ENCODE measurements around the gene RAET1L. TPM values are rescaled to one million over a fixed set of nuclear protein-coding genes. Genes with fewer than 3 reads are reported as not detected.
A peak's percentile ranks its signal among the peaks of the same experiment; 100 is the strongest.
"Not testable (repeated sequence)": the region's sequence is repeated elsewhere in the genome, so short reads cannot be mapped to it uniquely, and the experiment has no call there.

Gene RAET1L
- total RNA-seq, 1 experiment from 2014 or later = not detected

DNA sequence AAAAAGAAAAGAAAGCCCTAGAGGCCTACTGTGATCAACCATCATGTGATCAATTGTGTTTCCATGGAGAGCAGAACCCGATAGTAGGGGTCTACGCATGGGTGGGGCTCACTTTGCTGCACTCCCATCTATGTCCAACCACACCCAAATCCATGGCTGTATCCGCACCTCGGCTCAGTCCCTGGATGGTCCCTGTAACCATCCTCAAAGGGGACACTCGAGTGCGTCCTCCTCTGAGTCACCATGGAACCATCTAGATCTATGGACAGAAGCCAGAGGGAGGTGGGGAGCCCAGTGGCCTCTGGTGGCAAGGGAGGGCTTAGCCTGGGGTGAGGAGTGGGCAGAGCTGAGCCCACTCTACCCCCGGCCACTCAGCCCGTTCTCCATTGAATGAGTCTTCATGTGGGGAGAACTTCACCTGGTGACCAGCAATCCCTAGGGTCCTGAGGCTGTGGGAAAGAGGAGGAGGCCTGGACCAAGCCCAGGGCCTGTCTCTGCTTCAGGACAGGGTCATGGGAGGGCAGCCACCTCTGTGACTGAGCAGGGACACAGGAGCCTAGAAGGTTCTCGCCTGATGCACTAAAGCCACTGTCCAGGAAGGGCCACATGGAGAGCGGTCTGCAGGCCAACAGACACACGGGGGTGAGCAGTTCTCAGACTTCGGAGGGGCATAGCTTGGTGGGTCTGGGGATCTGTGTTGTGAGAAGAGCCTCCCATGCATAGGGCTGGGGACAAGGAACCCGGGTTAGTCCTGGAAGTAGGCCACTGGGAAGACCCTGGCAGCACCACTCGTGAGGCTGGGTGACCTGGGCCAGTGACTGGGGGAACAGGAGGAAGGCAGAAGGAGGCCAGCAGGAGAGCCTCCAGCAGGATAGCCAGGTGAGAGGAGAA is 19.3 kb downstream of the RAET1L start:
- Histone ChIP-seq H3K27ac (ENCODE audit: low read length) (no peak overlapping the region), H3K79me2 (ENCODE audit: low read length) (no peaks in the 10 kb centered on the region), H4K20me1 (ENCODE audit: insufficient read depth, low read depth, low read length) (no peaks in the 10 kb centered on the region), H3K4me3 (ENCODE audit: low read length) (peak overlapping the region; percentile 72), H3K27me3 (ENCODE audit: low read length) (no peaks in the 10 kb centered on the region), H3K36me3 (ENCODE audit: insufficient read depth, low read length) (no peaks in the 10 kb centered on the region; the same call in 1 of the 2 replicates), H3K4me1 (ENCODE audit: low read length) (peaks cover 13% of the 10 kb centered on the region), H2AFZ (ENCODE audit: low read length) (peak overlapping the region; percentile 93), H3K9me2 (replicated peaks; ENCODE audit: insufficient read depth, low read length) (no peaks in the 10 kb centered on the region), H3K9ac (ENCODE audit: low read length) (peak overlapping the region; percentile 78), H3K4me2 (ENCODE audit: low read depth, low read length, poor library complexity, severe bottlenecking) (peak overlapping the region; percentile 84), H3K9me3 (ENCODE audit: low read length) (no peaks in the 10 kb centered on the region)
- DNase-seq = no peak

DNA sequence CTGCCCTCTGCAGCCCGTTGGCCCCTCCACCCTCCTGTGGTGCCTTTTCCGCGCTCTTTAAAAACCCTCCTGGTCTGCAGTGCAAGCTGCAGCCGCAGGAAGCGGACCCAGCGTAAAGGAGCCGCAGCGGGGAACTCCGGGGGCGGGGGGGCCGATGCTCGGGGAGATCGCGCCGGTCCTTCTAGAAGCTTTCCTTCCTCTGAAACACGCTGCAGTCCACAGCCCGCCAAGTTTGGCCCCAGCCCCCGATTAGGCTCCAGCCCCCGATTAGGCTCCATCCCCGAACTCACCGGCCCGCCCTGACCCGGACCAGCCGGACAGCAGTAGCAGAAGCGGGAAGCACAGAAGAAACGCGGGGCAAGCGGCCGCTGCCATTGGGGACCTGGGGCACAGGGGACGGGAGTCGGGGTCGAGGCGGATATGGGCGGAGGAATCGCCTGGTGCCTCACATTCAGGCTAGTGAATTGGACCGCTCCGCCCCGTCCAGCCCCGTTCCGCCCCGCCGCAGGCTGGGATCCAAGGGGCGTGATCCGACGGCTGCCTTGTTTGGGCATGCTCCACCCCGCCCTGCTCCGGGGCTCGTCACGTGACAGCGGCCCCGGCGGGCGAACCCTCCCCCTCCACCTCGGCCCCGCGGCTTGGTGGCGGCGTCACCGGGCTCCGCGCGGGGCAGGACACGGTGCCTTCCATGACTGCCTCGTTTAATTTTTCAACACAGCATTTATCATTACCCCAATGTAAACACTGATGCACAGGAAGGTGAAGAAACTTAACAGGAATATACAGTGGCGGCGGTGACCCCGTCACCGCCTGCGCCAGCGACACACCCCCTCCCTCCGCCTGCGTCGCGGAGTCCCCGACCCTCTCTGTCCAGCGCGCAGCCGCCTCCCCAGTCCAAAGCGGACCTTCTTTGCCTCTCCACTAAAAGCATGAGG is 20.3 kb downstream of the RAET1L start:
- Histone ChIP-seq H3K4me1 (ENCODE audit: low read length) (peaks cover 13% of the 10 kb centered on the region), H3K9me3 (ENCODE audit: low read length) (no peaks in the 10 kb centered on the region), H3K27me3 (ENCODE audit: low read length) (no peaks in the 10 kb centered on the region), H3K4me3 (ENCODE audit: low read length) (peak overlapping the region; percentile 72), H2AFZ (ENCODE audit: low read length) (peak overlapping the region; percentile 93), H3K9me2 (replicated peaks; ENCODE audit: insufficient read depth, low read length) (no peaks in the 10 kb centered on the region), H3K4me2 (ENCODE audit: low read depth, low read length, poor library complexity, severe bottlenecking) (peak overlapping the region; percentile 84), H3K79me2 (ENCODE audit: low read length) (no peaks in the 10 kb centered on the region), H3K9ac (ENCODE audit: low read length) (peak overlapping the region; percentile 78), H3K27ac (ENCODE audit: low read length) (no peak overlapping the region), H3K36me3 (ENCODE audit: insufficient read depth, low read length) (no peaks in the 10 kb centered on the region; the same call in 1 of the 2 replicates), H4K20me1 (ENCODE audit: insufficient read depth, low read depth, low read length) (no peaks in the 10 kb centered on the region)
- peak; percentile 98 for DNase-seq

DNA sequence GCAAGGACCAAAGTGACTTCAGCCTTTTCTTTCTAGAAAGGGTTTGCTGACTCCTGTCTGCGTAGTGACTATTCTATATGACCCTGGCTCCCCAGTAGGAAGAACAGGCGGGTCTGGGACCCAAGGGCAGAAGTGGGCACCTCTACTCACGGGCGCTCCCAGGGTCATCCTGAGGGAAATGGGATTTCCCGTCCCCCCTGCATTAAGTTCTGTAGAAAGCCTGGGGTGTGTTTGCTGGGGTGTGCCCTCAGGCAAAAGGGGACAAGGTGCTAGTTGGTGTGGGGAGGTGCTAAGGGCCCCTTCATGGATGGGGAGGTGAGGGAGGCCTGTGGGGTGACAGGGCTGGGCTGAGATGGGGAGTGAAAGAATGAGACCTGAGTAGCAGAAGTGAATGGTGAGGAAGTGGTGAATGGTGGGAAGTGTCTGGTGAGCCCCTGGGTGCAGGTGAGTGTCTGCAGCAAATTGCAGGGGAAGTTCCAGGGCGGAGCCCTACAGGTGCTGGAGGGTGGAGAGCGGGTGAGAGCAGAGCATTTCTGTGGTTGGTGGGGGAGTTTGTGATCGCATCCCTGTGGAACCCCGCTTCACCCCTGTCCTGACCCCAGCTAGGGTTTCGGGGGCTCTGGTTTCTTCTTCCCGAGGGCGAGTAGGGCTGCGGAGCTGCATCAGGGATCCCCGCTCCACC is 21.1 kb downstream of the RAET1L start:
- peak overlapping the region; percentile 72 for H3K4me3 ChIP-seq (ENCODE audit: low read length)
- peaks cover 13% of the 10 kb centered on the region for H3K4me1 ChIP-seq (ENCODE audit: low read length)
- peak overlapping the region; percentile 61; the same call in 1 of the 2 replicates for H2AFZ ChIP-seq (ENCODE audit: low read length)
- H4K20me1 ChIP-seq (ENCODE audit: insufficient read depth, low read depth, low read length) = no peaks in the 10 kb centered on the region
- H3K4me2 ChIP-seq (ENCODE audit: low read depth, low read length, poor library complexity, severe bottlenecking) = peak overlapping the region; percentile 84
- DNase-seq = no peak
- no peaks in the 10 kb centered on the region for H3K9me2 ChIP-seq (replicated peaks; ENCODE audit: insufficient read depth, low read length)
- no peaks in the 10 kb centered on the region for H3K27me3 ChIP-seq (ENCODE audit: low read length)
- H3K36me3 ChIP-seq (ENCODE audit: insufficient read depth, low read length) = no peaks in the 10 kb centered on the region; the same call in 1 of the 2 replicates
- peak overlapping the region; percentile 78 for H3K9ac ChIP-seq (ENCODE audit: low read length)
- H3K9me3 ChIP-seq (ENCODE audit: low read length) = no peaks in the 10 kb centered on the region
- H3K79me2 ChIP-seq (ENCODE audit: low read length) = no peaks in the 10 kb centered on the region
- no peak overlapping the region for H3K27ac ChIP-seq (ENCODE audit: low read length)

DNA sequence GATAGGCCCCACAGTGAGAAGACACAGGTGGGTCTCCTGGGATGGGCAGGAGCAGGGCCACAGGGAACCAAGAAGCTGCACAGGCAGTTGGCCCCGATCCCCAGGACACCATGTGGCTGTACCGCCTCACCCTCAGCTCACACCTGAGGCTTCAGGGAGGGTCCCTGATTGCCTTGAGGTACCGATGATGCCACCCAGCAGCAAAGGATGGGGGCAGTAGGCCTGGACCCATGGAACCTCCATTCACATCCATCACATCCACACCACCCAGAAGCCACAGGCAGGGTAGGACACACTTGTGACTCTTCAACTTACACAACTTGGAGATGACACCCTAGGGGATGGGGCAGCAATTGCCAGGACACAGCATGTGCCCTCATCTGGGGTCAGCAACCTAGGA is 21.7 kb downstream of the RAET1L start:
- not testable (repeated sequence) for H2AFZ ChIP-seq (ENCODE audit: low read length); H3K27me3 ChIP-seq (ENCODE audit: low read length); H3K27ac ChIP-seq (ENCODE audit: low read length); H3K4me2 ChIP-seq (ENCODE audit: low read depth, low read length, poor library complexity, severe bottlenecking); H4K20me1 ChIP-seq (ENCODE audit: insufficient read depth, low read depth, low read length); H3K9me2 ChIP-seq (replicated peaks; ENCODE audit: insufficient read depth, low read length); H3K4me3 ChIP-seq (ENCODE audit: low read length); H3K9me3 ChIP-seq (ENCODE audit: low read length); H3K9ac ChIP-seq (ENCODE audit: low read length); H3K36me3 ChIP-seq (ENCODE audit: insufficient read depth, low read length); DNase-seq; H3K79me2 ChIP-seq (ENCODE audit: low read length)
- peaks cover 13% of the 10 kb centered on the region for H3K4me1 ChIP-seq (ENCODE audit: low read length)

DNA sequence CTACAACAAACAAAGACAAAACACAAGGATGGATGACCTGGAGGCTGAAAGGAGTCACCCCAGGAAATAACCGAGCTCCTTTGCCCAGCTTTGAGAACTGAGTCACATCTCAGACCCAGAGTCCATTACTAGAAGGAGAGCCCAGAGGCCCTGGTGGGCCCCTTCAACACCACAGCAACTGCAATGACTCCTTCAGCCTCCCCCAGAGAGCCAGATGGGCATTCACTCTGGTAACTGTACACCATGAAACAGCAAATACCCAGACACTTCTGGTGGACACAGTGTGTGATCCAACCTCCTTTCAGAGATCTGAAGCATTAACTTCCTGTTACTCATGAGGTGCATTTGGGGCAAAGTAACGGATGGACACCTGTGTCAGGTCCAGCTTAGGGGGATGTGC is 22.6 kb downstream of the RAET1L start:
- no peaks in the 10 kb centered on the region for H3K27me3 ChIP-seq (ENCODE audit: low read length)
- H3K9ac ChIP-seq (ENCODE audit: low read length) = no peak overlapping the region
- H3K79me2 ChIP-seq (ENCODE audit: low read length) = no peaks in the 10 kb centered on the region
- no peak overlapping the region for H2AFZ ChIP-seq (ENCODE audit: low read length)
- H3K9me3 ChIP-seq (ENCODE audit: low read length) = no peaks in the 10 kb centered on the region
- no peaks in the 10 kb centered on the region; the same call in 1 of the 2 replicates for H3K36me3 ChIP-seq (ENCODE audit: insufficient read depth, low read length)
- no peak overlapping the region for H3K27ac ChIP-seq (ENCODE audit: low read length)
- no peaks in the 10 kb centered on the region for H4K20me1 ChIP-seq (ENCODE audit: insufficient read depth, low read depth, low read length)
- H3K4me1 ChIP-seq (ENCODE audit: low read length) = peaks cover 13% of the 10 kb centered on the region
- H3K4me3 ChIP-seq (ENCODE audit: low read length) = no peak overlapping the region
- no peak for DNase-seq
- no peaks in the 10 kb centered on the region for H3K9me2 ChIP-seq (replicated peaks; ENCODE audit: insufficient read depth, low read length)
- H3K4me2 ChIP-seq (ENCODE audit: low read depth, low read length, poor library complexity, severe bottlenecking) = no peak overlapping the region

DNA sequence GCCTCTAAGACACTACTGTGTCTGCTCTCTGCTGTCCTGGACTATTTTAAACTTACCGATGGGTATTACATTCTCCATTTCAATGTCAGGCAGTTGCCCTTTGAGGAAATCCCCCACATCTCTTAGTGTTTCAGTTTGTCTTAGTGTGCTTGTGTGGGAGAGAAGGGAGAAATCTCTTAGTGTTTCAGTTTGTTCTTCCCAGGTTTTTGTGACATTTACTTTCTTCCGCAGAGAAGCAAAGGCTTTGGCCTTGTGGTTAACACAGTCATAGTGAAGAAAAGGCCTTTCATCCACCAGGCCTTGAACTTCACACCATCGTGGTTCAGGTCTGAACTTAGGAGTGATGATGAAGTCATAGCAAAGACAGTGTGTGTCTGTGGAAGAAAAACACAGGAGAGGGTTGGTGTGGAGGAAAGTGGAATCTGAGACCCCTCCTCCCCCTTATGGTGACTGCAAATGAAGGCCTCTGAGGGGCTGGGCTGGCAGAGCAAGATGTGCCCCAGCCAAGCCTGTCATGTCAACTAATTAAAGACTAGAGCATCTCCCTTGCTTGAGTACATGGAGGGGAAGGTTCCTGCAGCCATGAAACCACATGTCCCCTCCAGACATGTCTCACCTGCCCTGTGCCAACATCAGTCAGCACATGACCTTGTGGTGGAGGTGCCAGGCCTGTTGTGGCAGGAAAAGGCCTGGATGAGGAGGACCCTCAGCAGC is 23.9 kb downstream of the RAET1L start:
- Histone ChIP-seq H3K4me1 (ENCODE audit: low read length) (peaks cover 13% of the 10 kb centered on the region), H3K4me3 (ENCODE audit: low read length) (no peak overlapping the region), H3K79me2 (ENCODE audit: low read length) (no peaks in the 10 kb centered on the region), H4K20me1 (ENCODE audit: insufficient read depth, low read depth, low read length) (no peaks in the 10 kb centered on the region), H3K9ac (ENCODE audit: low read length) (no peak overlapping the region), H3K27ac (ENCODE audit: low read length) (no peak overlapping the region), H3K9me3 (ENCODE audit: low read length) (no peaks in the 10 kb centered on the region), H3K27me3 (ENCODE audit: low read length) (no peaks in the 10 kb centered on the region), H2AFZ (ENCODE audit: low read length) (no peak overlapping the region), H3K4me2 (ENCODE audit: low read depth, low read length, poor library complexity, severe bottlenecking) (no peak overlapping the region), H3K9me2 (replicated peaks; ENCODE audit: insufficient read depth, low read length) (no peaks in the 10 kb centered on the region), H3K36me3 (ENCODE audit: insufficient read depth, low read length) (no peaks in the 10 kb centered on the region; the same call in 1 of the 2 replicates)
- DNase-seq = no peak

DNA sequence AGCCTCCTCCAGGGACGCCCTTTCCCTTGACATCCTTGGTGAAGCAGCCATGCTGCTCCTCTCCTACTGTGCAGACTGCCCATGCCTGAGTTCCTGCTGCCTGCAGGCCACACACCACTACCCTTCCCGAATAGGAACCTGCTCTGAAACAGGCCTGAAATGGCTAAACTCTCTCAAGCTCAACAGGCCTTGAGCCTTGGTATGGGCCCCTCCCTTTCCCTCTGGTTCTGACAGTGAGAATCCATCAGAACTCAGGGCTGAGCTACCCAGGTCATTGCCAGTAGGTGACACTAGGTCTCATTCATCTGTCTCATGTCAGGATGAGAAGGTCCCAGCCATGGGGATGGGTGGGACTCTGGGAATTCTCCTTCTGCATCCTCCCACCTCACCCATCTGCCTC is 25.7 kb downstream of the RAET1L start:
- no peaks in the 10 kb centered on the region for H3K9me3 ChIP-seq (ENCODE audit: low read length)
- H3K27me3 ChIP-seq (ENCODE audit: low read length) = no peaks in the 10 kb centered on the region
- H3K4me2 ChIP-seq (ENCODE audit: low read depth, low read length, poor library complexity, severe bottlenecking) = no peak overlapping the region
- no peaks in the 10 kb centered on the region for H3K9me2 ChIP-seq (replicated peaks; ENCODE audit: insufficient read depth, low read length)
- H3K4me3 ChIP-seq (ENCODE audit: low read length) = no peak overlapping the region
- H3K4me1 ChIP-seq (ENCODE audit: low read length) = peaks cover 7% of the 10 kb centered on the region
- no peaks in the 10 kb centered on the region for H4K20me1 ChIP-seq (ENCODE audit: insufficient read depth, low read depth, low read length)
- H2AFZ ChIP-seq (ENCODE audit: low read length) = no peak overlapping the region
- H3K79me2 ChIP-seq (ENCODE audit: low read length) = no peaks in the 10 kb centered on the region
- no peak overlapping the region for H3K27ac ChIP-seq (ENCODE audit: low read length)
- no peaks in the 10 kb centered on the region; the same call in 1 of the 2 replicates for H3K36me3 ChIP-seq (ENCODE audit: insufficient read depth, low read length)
- no peak for DNase-seq
- H3K9ac ChIP-seq (ENCODE audit: low read length) = no peak overlapping the region

All from Karpas-422 (cell line).